AG09309 (cell line): ENCODE measurements around the gene ENPP1.
"Not testable (repeated sequence)": the region's sequence is repeated elsewhere in the genome, so short reads cannot be mapped to it uniquely, and the experiment has no call there.

Source experiments
- DNase-seq: peaks from one replicate; pipeline ENCODE4 v3.0.0-alpha.2; 2010; ENCODE audit warnings: low read depth
- H3K4me3 ChIP-seq: 2 replicates; pipeline ENCODE4 v1.5.1; 2011; ENCODE audit warnings: mild to moderate bottlenecking, low read depth, low read length, moderate library complexity; ENCODE audit not compliant: control insufficient read depth
- TF ChIP-seq, protein P1 (sequence below): IDR thresholded peaks from 2 replicates; pipeline ENCODE4 v1.5.1; 2011; ENCODE audit warnings: mild to moderate bottlenecking, low read depth, low read length, inconsistent platforms; ENCODE audit not compliant: insufficient read depth, control insufficient read depth; ENCODE audit errors: missing control alignments

ENPP1 gene

DNA sequence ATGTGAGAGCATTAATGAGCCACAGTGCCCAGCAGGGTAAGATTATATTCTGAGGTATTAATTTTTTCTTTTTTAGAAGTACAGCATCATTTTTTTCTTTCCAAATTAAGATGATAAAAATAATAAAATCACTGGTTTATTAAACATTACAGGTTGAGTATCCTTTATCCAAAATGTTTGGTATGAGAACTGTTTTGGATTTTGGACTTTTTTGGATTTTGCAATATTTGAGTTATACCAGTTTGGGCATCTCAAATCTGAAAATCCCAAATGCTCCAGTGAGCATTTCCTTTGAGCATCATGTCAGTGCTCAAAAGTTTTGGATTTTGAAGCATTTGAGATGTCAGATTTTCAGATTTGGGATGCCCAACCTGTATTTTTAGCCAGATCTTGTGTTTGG lies 44.4 kb downstream of the ENPP1 start:
- DNase-seq = no peak
- no peak overlapping the region for H3K4me3 ChIP-seq
- TF ChIP-seq, protein P1, sequence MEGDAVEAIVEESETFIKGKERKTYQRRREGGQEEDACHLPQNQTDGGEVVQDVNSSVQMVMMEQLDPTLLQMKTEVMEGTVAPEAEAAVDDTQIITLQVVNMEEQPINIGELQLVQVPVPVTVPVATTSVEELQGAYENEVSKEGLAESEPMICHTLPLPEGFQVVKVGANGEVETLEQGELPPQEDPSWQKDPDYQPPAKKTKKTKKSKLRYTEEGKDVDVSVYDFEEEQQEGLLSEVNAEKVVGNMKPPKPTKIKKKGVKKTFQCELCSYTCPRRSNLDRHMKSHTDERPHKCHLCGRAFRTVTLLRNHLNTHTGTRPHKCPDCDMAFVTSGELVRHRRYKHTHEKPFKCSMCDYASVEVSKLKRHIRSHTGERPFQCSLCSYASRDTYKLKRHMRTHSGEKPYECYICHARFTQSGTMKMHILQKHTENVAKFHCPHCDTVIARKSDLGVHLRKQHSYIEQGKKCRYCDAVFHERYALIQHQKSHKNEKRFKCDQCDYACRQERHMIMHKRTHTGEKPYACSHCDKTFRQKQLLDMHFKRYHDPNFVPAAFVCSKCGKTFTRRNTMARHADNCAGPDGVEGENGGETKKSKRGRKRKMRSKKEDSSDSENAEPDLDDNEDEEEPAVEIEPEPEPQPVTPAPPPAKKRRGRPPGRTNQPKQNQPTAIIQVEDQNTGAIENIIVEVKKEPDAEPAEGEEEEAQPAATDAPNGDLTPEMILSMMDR = no peak

DNA sequence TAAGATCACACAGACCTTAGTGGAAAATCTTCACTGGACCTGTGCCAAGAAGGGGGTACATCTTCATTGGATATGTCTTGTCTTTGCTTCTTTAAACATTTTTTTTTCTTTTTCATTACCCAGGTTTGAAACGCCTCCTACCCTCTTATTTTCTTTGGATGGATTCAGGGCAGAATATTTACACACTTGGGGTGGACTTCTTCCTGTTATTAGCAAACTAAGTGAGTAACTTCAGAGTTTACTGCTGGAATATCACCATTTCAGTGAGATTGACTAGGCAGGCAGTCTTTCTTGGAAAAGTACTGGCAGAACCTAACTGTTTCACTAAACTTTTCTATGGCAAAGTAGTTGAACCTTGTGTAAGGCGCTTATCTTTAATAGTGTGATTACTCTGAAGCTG lies 47.0 kb downstream of the ENPP1 start:
- TF ChIP-seq, protein P1 = no peak
- no peak for DNase-seq
- H3K4me3 ChIP-seq = no peak overlapping the region

DNA sequence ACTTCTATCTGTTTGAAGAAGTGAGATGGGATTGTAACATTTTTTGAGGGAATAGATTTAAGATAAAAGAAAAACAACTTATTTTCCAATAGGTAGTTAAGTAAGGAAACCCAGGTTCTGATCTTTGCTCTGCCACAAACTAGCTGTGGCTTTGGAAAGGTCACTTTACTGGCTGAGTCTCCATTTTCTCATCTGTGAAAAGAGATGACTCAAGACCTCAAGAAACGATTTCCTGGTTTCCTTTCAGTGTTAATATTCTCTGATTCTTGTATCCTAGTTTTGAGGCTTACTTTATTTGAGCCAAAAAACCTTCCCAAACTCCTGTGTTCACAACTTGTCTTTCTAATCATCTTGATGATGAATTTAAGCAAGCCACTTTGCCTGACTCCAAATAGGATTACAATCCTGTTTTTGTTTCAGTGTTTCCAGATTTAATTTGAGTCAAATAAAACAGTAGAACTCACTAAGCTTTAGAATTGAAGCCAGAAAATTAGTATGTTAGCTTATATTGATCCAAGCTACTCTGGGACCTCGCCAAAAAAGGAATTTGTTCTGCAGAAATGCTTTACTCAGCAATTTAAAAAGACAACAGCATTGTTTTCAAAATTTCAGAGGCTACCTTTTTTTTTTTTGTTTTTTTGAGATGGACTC lies 51.1 kb downstream of the ENPP1 start:
- TF ChIP-seq, protein P1 = no peak
- no peak overlapping the region for H3K4me3 ChIP-seq
- peak; percentile 35 for DNase-seq

DNA sequence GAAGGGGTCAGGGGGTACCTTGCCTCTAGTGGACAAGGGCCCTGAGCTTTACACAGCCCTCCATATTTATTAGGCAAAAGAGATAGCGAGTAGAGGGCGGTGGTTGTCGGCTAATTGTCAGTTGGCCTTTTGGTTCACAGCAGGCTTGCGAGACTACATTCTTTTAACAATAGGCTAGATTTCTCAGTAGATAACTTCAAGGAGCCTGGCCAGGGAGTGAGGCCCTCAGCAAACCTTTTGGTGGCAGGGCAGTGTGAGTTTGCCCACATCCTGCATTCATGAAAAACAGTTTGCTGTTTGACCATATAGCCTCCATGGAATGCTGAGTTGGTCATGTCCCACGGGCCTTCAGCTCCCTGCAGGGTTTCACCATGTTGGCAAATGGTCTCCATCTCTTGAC lies 51.8 kb downstream of the ENPP1 start:
- H3K4me3 ChIP-seq = not testable (repeated sequence)

DNA sequence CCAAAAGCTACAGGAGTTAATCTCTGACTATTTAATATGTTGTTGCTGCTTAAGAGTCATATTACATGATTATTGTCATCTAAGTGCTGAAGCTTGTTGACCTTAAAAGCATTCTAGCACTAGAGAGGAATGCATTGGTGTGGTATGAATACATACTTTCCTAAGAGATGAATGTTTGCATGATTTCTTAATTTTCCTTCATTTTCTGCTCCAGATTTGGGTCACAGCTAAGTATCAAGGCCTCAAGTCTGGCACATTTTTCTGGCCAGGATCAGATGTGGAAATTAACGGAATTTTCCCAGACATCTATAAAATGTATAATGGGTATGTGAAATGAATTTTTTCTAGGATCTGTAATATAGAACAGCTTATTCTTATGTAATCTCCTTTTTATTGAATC lies 53.6 kb downstream of the ENPP1 start:
- TF ChIP-seq, protein P1 = no peak
- H3K4me3 ChIP-seq = no peak overlapping the region
- peak; percentile 44 for DNase-seq

More for the DNA sequence above, 51.8 kb downstream of the ENPP1 start:
- DNase-seq = not testable (repeated sequence)

DNA sequence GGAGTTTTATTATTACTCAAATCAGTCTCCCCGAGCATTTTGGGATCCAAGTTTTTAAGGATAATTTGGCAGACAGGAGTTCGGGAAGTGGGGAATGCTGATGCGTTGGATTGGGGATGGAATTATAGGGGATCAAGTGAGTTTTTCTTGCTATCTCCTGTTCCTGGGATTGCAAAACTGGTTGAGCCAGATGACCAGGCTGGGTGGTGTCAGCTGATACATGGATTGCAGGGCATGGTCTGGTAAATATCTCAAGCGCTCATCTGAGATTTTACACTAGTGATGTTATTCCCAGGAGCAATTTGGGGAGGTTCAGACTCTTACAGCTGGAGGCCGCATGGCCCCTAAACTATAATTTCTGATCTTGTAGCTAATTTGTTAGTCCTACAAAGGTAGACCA lies 54.7 kb downstream of the ENPP1 start:
- no peak for DNase-seq
- H3K4me3 ChIP-seq = no peak overlapping the region
- TF ChIP-seq, protein P1 = no peak

DNA sequence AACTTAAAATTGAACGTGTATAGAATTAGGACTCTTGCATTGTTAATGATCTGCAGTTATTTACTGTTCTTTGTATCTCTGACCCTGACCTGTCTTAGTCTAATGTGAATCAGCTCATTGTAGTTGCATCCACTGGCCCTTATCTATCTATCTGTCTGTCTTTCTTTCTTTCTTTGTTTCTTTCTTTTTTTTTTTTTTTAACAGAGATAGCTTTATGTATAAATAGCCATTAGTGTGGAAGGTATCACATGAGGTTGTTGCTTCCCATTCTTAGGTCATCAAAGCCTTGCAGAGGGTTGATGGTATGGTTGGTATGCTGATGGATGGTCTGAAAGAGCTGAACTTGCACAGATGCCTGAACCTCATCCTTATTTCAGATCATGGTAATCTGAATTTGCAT lies 59.9 kb downstream of the ENPP1 start:
- no peak overlapping the region for H3K4me3 ChIP-seq
- no peak for DNase-seq
- TF ChIP-seq, protein P1 = no peak
